Psoas muscle (tissue), 8 donors: Measurements from ENCODE around the gene ATP5MK. TPM values are rescaled to one million over a fixed set of nuclear protein-coding genes. Genes with fewer than 3 reads are reported as not detected.
"Not testable (repeated sequence)": the region's sequence is repeated elsewhere in the genome, so short reads cannot be mapped to it uniquely, and the experiment has no call there.

Experiments used
- ATAC-seq, 4 donors: fragments of 200-7000 bp; cut with Tn5 transposase; one replicate each; pipeline ENCODE4 v1.9.1; 2020; ENCODE audit warnings: moderate library complexity in 3 of 4, mild to moderate bottlenecking in 2 of 4
- DNase-seq, 2 donors: peaks; one replicate each; pipeline ENCODE4 v3.0.0-alpha.2; 2020
- H3K27ac ChIP-seq: fragments of 200-600 bp; one replicate; pipeline ENCODE4 v1.8.0; 2022
- H3K27me3 ChIP-seq, 3 donors: fragments of 200-600 bp in 1 of 3; one replicate each; pipeline versions ENCODE4 v1.6.1 to v1.8.0; 2013 to 2022; ENCODE audit warnings: low read length in 2 of 3, mild to moderate bottlenecking in 2 of 3, moderate library complexity in 1 of 3; ENCODE audit not compliant: insufficient read depth in 3 of 3
- H3K36me3 ChIP-seq, 2 donors: fragments of 200-600 bp in 1 of 2; one replicate each; pipeline versions ENCODE4 v1.6.1 to v1.8.0; 2013 to 2022; ENCODE audit warnings: low read depth in 1 of 2, mild to moderate bottlenecking in 1 of 2, moderate library complexity in 1 of 2; ENCODE audit not compliant: insufficient read depth in 1 of 2
- H3K4me1 ChIP-seq: fragments of 200-600 bp; one replicate; pipeline ENCODE4 v1.8.0; 2022
- H3K4me3 ChIP-seq: fragments of 200-600 bp; one replicate; pipeline ENCODE4 v1.8.0; 2022; ENCODE audit warnings: mild to moderate bottlenecking
- H3K9me3 ChIP-seq: fragments of 200-600 bp; one replicate; pipeline ENCODE4 v1.8.0; 2022
- WGBS, 3 donors: extraction: QIAGEN DNeasy Blood & Tissue Kit; methylation state at CpG; one replicate each; pipeline versions ENCODE4 v1.1.6 to v1.1.7; 2013; 5-methylcytosine and 5-hydroxymethylcytosine counted together
- intact Hi-C, 2 donors: fragments of 100-400 bp; cut with DNase I; formaldehyde crosslinking; loops; one replicate each; pipeline versions ENCODE4 v1.11.0 to v1.14.2; 2022
- polyA plus RNA-seq, 3 donors: library from polyadenylated mRNA; stranded (reverse); fragments of 200-250 nt; gene quantifications; one replicate each; pipeline ENCODE4 v1.2.3, GENCODE V29; 2013
- total RNA-seq, 4 donors: library from RNA; stranded (reverse); fragmentation: NEBNext Ultra II Directional in 2 of 4; extraction: Animal tissue kit (Norgen Biotek cat#: 25700) in 2 of 4; gene quantifications; one replicate each; pipeline versions ENCODE4 v1.2.1 to v1.2.4, GENCODE V29; 2021 to 2023
- TF ChIP-seq, protein P1 (sequence below): fragments of 200-600 bp; IDR thresholded peaks from one replicate; pipeline ENCODE4 v1.8.0; 2022; ENCODE audit warnings: antibody characterized with exemption
- donor health status: healthy with polysubstance abuse.
- donor health status: DM: no; HTN: no; CAD: no; lungs with moderate emphysema.
- donor health status: Bipolar disorder and iron deficiency.
- donor health status: healthy.
- donor health status: DM: yes; HTN: yes; CAD: no.
- donor health status: DM: no; HTN: no; CAD: no.
- donor health status: DM: no; HTN: no; CAD: no.
- donor health status: DM: yes; HTN: yes; CAD: no.

Gene ATP5MK
- total and polyA plus RNA-seq, 7 donors, result 573 to 1,454 (median 670) TPM

DNA sequence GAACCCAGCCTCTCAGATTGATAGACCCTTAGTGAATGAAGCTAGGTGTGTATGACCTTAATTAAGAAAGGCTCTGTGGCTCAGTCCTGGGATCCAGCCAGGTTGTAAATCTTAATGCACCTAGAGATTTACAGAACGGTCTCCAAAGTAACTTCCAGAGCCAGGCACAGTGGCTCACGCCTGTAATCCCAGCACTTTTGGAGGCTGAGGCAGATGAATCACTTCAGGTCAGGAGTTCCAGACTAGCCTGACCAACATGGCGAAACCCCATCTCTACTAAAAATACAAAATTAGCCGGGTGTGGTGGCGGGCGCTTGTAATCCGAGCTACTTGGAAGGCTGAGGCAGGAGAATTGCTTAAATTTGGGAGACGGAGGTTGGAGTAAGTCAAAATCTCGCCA is 31.6 kb upstream of the ATP5MK start:
- no peaks in the 10 kb centered on the region for H3K4me1 ChIP-seq
- H3K9me3 ChIP-seq, result no peaks in the 10 kb centered on the region
- 57 to 81% (median 67%) methylated on average over 9 of the region's 9 CpGs for WGBS, 3 donors
- peaks cover 20 to 98% of the 10 kb centered on the region in 2 donors for H3K36me3 ChIP-seq
- DNase-seq, result no peak
- H3K4me3 ChIP-seq, result no peak overlapping the region
- intact Hi-C loops, result no loop called here
- peak overlapping the region; percentile 53 for H3K27ac ChIP-seq
- ATAC-seq, result peak; percentile 37 to 88 (median 70)
- no peaks in the 10 kb centered on the region for H3K27me3 ChIP-seq
- TF ChIP-seq, protein P1, sequence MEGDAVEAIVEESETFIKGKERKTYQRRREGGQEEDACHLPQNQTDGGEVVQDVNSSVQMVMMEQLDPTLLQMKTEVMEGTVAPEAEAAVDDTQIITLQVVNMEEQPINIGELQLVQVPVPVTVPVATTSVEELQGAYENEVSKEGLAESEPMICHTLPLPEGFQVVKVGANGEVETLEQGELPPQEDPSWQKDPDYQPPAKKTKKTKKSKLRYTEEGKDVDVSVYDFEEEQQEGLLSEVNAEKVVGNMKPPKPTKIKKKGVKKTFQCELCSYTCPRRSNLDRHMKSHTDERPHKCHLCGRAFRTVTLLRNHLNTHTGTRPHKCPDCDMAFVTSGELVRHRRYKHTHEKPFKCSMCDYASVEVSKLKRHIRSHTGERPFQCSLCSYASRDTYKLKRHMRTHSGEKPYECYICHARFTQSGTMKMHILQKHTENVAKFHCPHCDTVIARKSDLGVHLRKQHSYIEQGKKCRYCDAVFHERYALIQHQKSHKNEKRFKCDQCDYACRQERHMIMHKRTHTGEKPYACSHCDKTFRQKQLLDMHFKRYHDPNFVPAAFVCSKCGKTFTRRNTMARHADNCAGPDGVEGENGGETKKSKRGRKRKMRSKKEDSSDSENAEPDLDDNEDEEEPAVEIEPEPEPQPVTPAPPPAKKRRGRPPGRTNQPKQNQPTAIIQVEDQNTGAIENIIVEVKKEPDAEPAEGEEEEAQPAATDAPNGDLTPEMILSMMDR, result no peak

DNA sequence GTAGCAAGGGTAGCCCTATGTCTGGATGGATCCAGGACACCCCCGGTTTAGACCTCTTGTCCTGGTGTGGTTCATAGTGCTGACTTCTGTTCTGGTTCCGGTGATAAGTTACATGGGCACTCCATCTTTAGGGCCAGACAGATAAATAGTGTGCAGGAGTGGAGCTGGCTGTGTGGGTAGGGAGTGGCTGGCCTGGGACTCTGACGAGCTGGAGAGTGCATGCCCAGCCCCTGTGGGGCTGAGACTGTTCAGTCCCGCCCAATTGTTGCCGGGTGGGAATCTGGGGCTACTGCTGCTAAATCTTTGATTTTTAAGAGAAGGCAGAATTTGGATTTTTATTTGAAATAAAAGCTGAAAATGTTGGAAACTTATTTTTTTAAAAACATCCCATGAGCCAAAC is 27.5 kb upstream of the ATP5MK start:
- Histone ChIP-seq H3K9me3 (no peaks in the 10 kb centered on the region), H3K4me3 (no peak overlapping the region), H3K27ac (no peak overlapping the region), H3K36me3 (peaks cover 20 to 98% of the 10 kb centered on the region in 2 donors), H3K27me3 (no peaks in the 10 kb centered on the region), H3K4me1 (no peaks in the 10 kb centered on the region)
- ATAC-seq, result no peak
- TF ChIP-seq, protein P1, result no peak
- 85 to 91% (median 86%) methylated on average over 5 of the region's 5 CpGs for WGBS, 3 donors
- no peak for DNase-seq
- intact Hi-C loops, result no loop called here

DNA sequence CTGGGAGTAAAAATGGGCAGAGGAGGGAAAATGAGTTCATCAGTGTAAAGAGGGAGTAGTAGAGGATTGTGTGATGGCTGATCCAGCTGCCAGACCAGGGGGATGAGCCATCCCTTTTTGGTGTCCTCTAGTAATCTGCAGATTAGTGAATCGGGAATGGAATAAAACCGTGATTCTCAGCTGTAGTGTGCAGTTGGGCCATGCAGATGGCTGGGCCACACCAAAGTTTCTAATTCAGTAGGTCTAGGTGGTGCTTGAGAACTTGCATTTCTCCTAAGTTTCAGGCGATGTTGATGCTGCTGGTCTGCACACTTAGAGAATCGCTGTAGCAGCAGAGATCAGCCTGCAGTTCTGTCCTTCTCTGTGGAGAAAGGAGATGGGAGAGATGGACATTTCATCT is 22.8 kb upstream of the ATP5MK start:
- TF ChIP-seq, protein P1, result no peak
- WGBS, 3 donors, result 92 to 97% (median 94%) methylated on average over 4 of the region's 4 CpGs
- H3K36me3 ChIP-seq, result peaks cover 36 to 98% of the 10 kb centered on the region in 2 donors
- intact Hi-C loops, result loop anchor here (5.0 to 10.0 kb wide), 3 partner anchors 63 to 266 kb away; no protein-coding TSS in a partner anchor
- H3K4me1 ChIP-seq, result no peaks in the 10 kb centered on the region
- no peak overlapping the region for H3K4me3 ChIP-seq
- DNase-seq (no peak), ATAC-seq (no peak)
- no peaks in the 10 kb centered on the region for H3K9me3 ChIP-seq
- H3K27me3 ChIP-seq, result no peaks in the 10 kb centered on the region
- H3K27ac ChIP-seq, result no peak overlapping the region

DNA sequence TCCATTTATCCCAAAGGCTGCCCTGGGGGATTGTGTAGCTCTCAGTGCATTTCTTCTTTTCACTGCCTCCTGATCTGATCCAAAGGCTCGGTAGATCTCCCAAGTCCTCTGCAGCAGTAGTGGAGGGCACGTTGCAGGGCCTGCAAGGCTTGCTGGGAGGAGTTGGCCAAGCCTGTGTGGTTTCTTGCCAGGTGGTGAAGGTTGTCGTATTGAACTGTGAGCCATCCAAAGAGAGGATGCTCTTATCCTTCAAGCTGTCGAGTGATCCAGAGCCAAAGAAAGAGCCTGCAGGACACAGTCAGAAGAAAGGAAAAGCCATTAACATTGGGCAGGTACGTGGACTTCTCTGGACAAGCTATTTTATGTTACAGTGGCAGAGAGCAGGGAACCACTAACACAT is 21.3 kb upstream of the ATP5MK start:
- H3K27ac ChIP-seq, result no peak overlapping the region
- ATAC-seq, result no peak
- TF ChIP-seq, protein P1, result no peak
- WGBS, 3 donors, result 74 to 86% (median 76%) methylated on average over 5 of the region's 5 CpGs
- peaks cover 38 to 98% of the 10 kb centered on the region in 2 donors for H3K36me3 ChIP-seq
- intact Hi-C loops, result loop anchor here (2.0 to 10.0 kb wide), 4 partner anchors 65 to 267 kb away; no protein-coding TSS in a partner anchor
- H3K4me1 ChIP-seq, result no peaks in the 10 kb centered on the region
- no peaks in the 10 kb centered on the region for H3K27me3 ChIP-seq
- no peaks in the 10 kb centered on the region for H3K9me3 ChIP-seq
- no peak for DNase-seq
- H3K4me3 ChIP-seq, result no peak overlapping the region

DNA sequence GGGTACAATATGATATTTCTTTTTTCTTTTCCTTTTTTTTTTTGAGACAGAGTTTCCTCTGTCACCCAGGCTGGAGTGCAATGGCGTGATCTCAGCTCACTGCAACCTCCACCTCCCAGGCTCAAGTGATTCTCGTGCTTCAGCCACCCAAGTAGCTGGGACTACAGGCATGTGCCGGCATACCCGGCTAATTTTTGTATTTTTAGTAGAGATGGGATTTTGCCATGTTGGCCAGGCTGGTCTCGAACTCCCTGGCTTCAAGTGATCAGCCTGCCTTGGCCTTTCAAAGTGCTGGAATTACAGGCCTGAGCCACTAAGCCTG is 20.8 kb upstream of the ATP5MK start:
- H3K27me3 ChIP-seq, H3K9me3 ChIP-seq, H3K4me3 ChIP-seq, H3K27ac ChIP-seq, DNase-seq, ATAC-seq, H3K4me1 ChIP-seq: not testable (repeated sequence)
- intact Hi-C loops, result loop anchor here (2.0 to 10.0 kb wide), 4 partner anchors 65 to 268 kb away; no protein-coding TSS in a partner anchor
- 89 to 94% (median 92%) methylated on average over 5 of the region's 5 CpGs for whole genome bisulfite sequencing, 3 donors
- peaks cover 38 to 98% of the 10 kb centered on the region in 2 donors for H3K36me3 ChIP-seq
- TF ChIP-seq, protein P1, result peak; percentile 2
